Measurements from ENCODE around the gene TPD52L3. TPM values are rescaled to one million over a fixed set of nuclear protein-coding genes. Genes with fewer than 3 reads are reported as not detected.

Gene TPD52L3
- total RNA-seq: not detected in 2 replicates

- H3K9me3 ChIP-seq (ENCODE audit: low read depth, low read length): no peaks in the 10 kb centered on the region
- H3K36me3 ChIP-seq (ENCODE audit: insufficient read depth, low read length): no peaks in the 10 kb centered on the region
- no peak within 1 kb of the TSS for H3K4me3 ChIP-seq (ENCODE audit: insufficient read depth, low read length)
- DNase-seq (ENCODE audit: insufficient read length, low spot score, missing footprints): no peak
- no peaks in the 10 kb centered on the region for H4K20me1 ChIP-seq (ENCODE audit: insufficient read depth, low read length)
- no peak within 1 kb of the TSS for H2AFZ ChIP-seq (ENCODE audit: low read length)
- peaks cover 5% of the 10 kb centered on the region for H3K27me3 ChIP-seq (ENCODE audit: insufficient read depth, low read length)
- no peaks in the 10 kb centered on the region for H3K79me2 ChIP-seq (ENCODE audit: insufficient read depth, low read length)
- H3K4me1 ChIP-seq (ENCODE audit: insufficient read depth, low read length): no peaks in the 10 kb centered on the region
- no peak within 1 kb of the TSS for H3K27ac ChIP-seq (ENCODE audit: low read depth, low read length)
- no peak within 1 kb of the TSS for H3K4me2 ChIP-seq (ENCODE audit: insufficient read depth, low read length)
- TF ChIP-seq CTCF (IDR thresholded peaks at IDR 0.05; ENCODE audit: extremely low read depth, low read depth, low read length): no peak
Observed at GRCh38 chr9:6328103-6328502, at the start of gene TPD52L3. TPD52L3 (plus strand) TSS chr9:6328375; CDS start chr9:6328596, 221 bp downstream.

DNA sequence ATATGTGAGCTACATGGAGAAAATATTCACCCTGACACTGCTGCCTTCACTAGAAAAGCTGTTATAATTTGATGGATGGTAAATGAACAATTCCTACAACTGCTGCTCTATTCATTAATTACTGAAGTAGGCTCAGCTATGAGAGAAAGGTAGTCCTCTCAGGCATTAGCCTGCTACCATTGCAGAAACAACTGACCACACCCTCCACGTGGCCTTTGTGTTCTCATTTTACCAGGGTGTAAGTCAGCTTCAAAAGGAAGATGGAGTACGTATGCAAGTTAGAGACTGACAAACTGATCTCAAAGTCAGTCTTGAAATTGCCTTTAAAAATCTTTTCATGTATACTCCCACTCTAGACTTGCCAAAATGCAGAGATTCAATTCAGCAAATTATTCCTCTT is 26.3 kb upstream of the TPD52L3 start:
- no peak overlapping the region for H3K27ac ChIP-seq (ENCODE audit: low read depth, low read length)
- no peak overlapping the region for H2AFZ ChIP-seq (ENCODE audit: low read length)
- H3K4me1 ChIP-seq (ENCODE audit: insufficient read depth, low read length): no peaks in the 10 kb centered on the region
- no peaks in the 10 kb centered on the region for H3K27me3 ChIP-seq (ENCODE audit: insufficient read depth, low read length)
- H3K4me3 ChIP-seq (ENCODE audit: insufficient read depth, low read length): no peak overlapping the region
- TF ChIP-seq CTCF (IDR thresholded peaks at IDR 0.05; ENCODE audit: extremely low read depth, low read depth, low read length): no peak
- no peaks in the 10 kb centered on the region for H3K79me2 ChIP-seq (ENCODE audit: insufficient read depth, low read length)
- no peak for DNase-seq (ENCODE audit: insufficient read length, low spot score, missing footprints)
- H3K36me3 ChIP-seq (ENCODE audit: insufficient read depth, low read length): no peaks in the 10 kb centered on the region
- H4K20me1 ChIP-seq (ENCODE audit: insufficient read depth, low read length): no peaks in the 10 kb centered on the region
- no peak overlapping the region for H3K4me2 ChIP-seq (ENCODE audit: insufficient read depth, low read length)
- no peaks in the 10 kb centered on the region for H3K9me3 ChIP-seq (ENCODE audit: low read depth, low read length)

GRCh38 chr9:6302417-6302816 is 25.8 kb upstream of the TPD52L3 start:
- Histone ChIP-seq H3K4me3 (ENCODE audit: insufficient read depth, low read length) (no peak overlapping the region), H2AFZ (ENCODE audit: low read length) (no peak overlapping the region), H3K79me2 (ENCODE audit: insufficient read depth, low read length) (no peaks in the 10 kb centered on the region), H3K36me3 (ENCODE audit: insufficient read depth, low read length) (no peaks in the 10 kb centered on the region), H3K4me2 (ENCODE audit: insufficient read depth, low read length) (no peak overlapping the region), H4K20me1 (ENCODE audit: insufficient read depth, low read length) (no peaks in the 10 kb centered on the region), H3K4me1 (ENCODE audit: insufficient read depth, low read length) (no peaks in the 10 kb centered on the region), H3K27ac (ENCODE audit: low read depth, low read length) (no peak overlapping the region), H3K9me3 (ENCODE audit: low read depth, low read length) (no peaks in the 10 kb centered on the region), H3K27me3 (ENCODE audit: insufficient read depth, low read length) (no peaks in the 10 kb centered on the region)
- DNase-seq (ENCODE audit: insufficient read length, low spot score, missing footprints): no peak
- no peak for TF ChIP-seq CTCF (IDR thresholded peaks at IDR 0.05; ENCODE audit: extremely low read depth, low read depth, low read length)

DNA sequence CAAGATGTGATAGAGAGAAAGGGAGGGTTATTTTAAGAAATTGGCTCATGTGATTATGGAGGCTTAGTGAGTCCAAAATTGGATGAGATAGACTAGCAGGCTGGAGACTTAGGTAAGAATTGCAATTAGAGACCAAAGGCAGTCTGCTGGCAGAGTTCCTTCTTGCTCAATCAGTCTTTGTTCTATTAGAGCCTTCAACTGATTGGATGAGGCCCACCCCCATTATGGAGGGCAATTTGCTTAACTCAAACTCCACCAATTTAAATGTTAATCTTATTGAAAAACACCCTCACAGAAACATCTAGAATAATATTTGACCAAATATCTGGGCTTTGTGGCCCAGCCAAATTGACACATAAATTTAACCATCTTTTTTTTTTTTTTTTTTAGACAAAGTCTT is 23.9 kb upstream of the TPD52L3 start:
- no peak overlapping the region for H3K4me3 ChIP-seq (ENCODE audit: insufficient read depth, low read length)
- H3K27ac ChIP-seq (ENCODE audit: low read depth, low read length): no peak overlapping the region
- H2AFZ ChIP-seq (ENCODE audit: low read length): no peak overlapping the region
- no peaks in the 10 kb centered on the region for H3K79me2 ChIP-seq (ENCODE audit: insufficient read depth, low read length)
- H3K4me1 ChIP-seq (ENCODE audit: insufficient read depth, low read length): no peaks in the 10 kb centered on the region
- DNase-seq (ENCODE audit: insufficient read length, low spot score, missing footprints): no peak
- H3K9me3 ChIP-seq (ENCODE audit: low read depth, low read length): no peaks in the 10 kb centered on the region
- no peak for TF ChIP-seq CTCF (IDR thresholded peaks at IDR 0.05; ENCODE audit: extremely low read depth, low read depth, low read length)
- no peak overlapping the region for H3K4me2 ChIP-seq (ENCODE audit: insufficient read depth, low read length)
- peaks cover 5% of the 10 kb centered on the region for H3K27me3 ChIP-seq (ENCODE audit: insufficient read depth, low read length)
- H4K20me1 ChIP-seq (ENCODE audit: insufficient read depth, low read length): no peaks in the 10 kb centered on the region
- no peaks in the 10 kb centered on the region for H3K36me3 ChIP-seq (ENCODE audit: insufficient read depth, low read length)

All from osteoblast (primary cell).